Neural crest cell (in vitro differentiated cells): ENCODE data around the gene GNAT2. TPM values are rescaled to one million over a fixed set of nuclear protein-coding genes. Genes with fewer than 3 reads are reported as not detected.
"Not testable (repeated sequence)": the region's sequence is repeated elsewhere in the genome, so short reads cannot be mapped to it uniquely, and the experiment has no call there.

Experiments used
- DNase-seq: peaks from one replicate; pipeline ENCODE4 v3.0.0; 2021; ENCODE audit warnings: low read depth, mixed read lengths, low spot score
- H3K27ac Mint-ChIP-seq: one replicate; pipeline ENCODE4 v1.8.0; 2021; ENCODE audit warnings: mild to moderate bottlenecking, mixed read lengths; ENCODE audit not compliant: unreplicated experiment
- H3K27me3 Mint-ChIP-seq: 2 replicates; pipeline ENCODE4 v1.8.0; 2021; ENCODE audit warnings: low read depth, mild to moderate bottlenecking, mixed read lengths
- H3K36me3 Mint-ChIP-seq: 2 replicates; pipeline ENCODE4 v1.8.0; 2021; ENCODE audit warnings: low read depth, mild to moderate bottlenecking, mixed read lengths
- H3K4me1 Mint-ChIP-seq: 2 replicates; pipeline ENCODE4 v1.8.0; 2021; ENCODE audit warnings: mixed read lengths
- H3K4me3 Mint-ChIP-seq: one replicate; pipeline ENCODE4 v1.8.0; 2021; ENCODE audit warnings: mild to moderate bottlenecking, mixed read lengths
- H3K9me3 Mint-ChIP-seq: 2 replicates; pipeline ENCODE4 v1.8.0; 2021; ENCODE audit warnings: mixed read lengths
- CTCF ChIP-seq: fragments of 200-600 bp; sonication (generic); conservative IDR thresholded peaks from 2 replicates; pipeline ENCODE4 v1.5.0; 2021; ENCODE audit warnings: antibody characterized with exemption, mild to moderate bottlenecking
- long read RNA-seq: library from polyadenylated mRNA; unstranded; transcript quantifications from one replicate; pipeline ENCODE4 v2.0.0, GENCODE V29; 2020
- total RNA-seq: library from RNA; stranded (reverse); gene quantifications from 2 replicates; pipeline ENCODE4 v1.2.1, GENCODE V29; 2021

GNAT2 gene
- total RNA-seq = not detected in 2 replicates
- long read RNA-seq, partial matches to known transcripts = 0 of 1 reads
- long read RNA-seq, other reads (novel, unspliced or antisense) = 1 of 1 reads

GRCh38 chr1:109619576-109620400 is at the start of gene GNAT2, which contains the start of gene AMPD2:
Gene GNAT2, minus strand, starts transcription at chr1:109619616. Its CDS starts 6,746 bp downstream, at chr1:109612870.
Gene AMPD2, plus strand, starts transcription at chr1:109619837. Its CDS starts 1,339 bp downstream, at chr1:109621176.
- peak; percentile 63 for DNase-seq
- Mint-ChIP-seq H3K4me3 (peak within 1 kb of the TSS; percentile 96), H3K27me3 (no peaks in the 10 kb centered on the region), H3K36me3 (no peaks in the 10 kb centered on the region), H3K4me1 (peaks cover 63% of the 10 kb centered on the region), H3K27ac (peak within 1 kb of the TSS; percentile 95), H3K9me3 (no peaks in the 10 kb centered on the region)
- TF ChIP-seq CTCF = no peak

GRCh38 chr1:109668123-109668775 is 48.8 kb upstream of the GNAT2 start:
- H3K36me3 Mint-ChIP-seq = peaks cover 5% of the 10 kb centered on the region
- peaks cover 12% of the 10 kb centered on the region for H3K4me1 Mint-ChIP-seq
- no peaks in the 10 kb centered on the region for H3K9me3 Mint-ChIP-seq
- no peaks in the 10 kb centered on the region for H3K27me3 Mint-ChIP-seq
- peak overlapping the region; percentile 86 for H3K4me3 Mint-ChIP-seq
- DNase-seq = no peak
- H3K27ac Mint-ChIP-seq = no peak overlapping the region
- no peak for TF ChIP-seq CTCF

- Mint-ChIP-seq H3K27ac (peak within 1 kb of the TSS; percentile 71), H3K27me3 (no peaks in the 10 kb centered on the region)
Observed at GRCh38 chr1:109667452-109668122, 48.2 kb upstream of the GNAT2 start, which contains the start of gene GSTM2. Gene GSTM2, plus strand, starts transcription at chr1:109668057. Its CDS starts 59 bp downstream, at chr1:109668116.

GRCh38 chr1:109664671-109665070 is 45.3 kb upstream of the GNAT2 start:
- H3K27me3 Mint-ChIP-seq = no peaks in the 10 kb centered on the region
- no peaks in the 10 kb centered on the region for H3K9me3 Mint-ChIP-seq
- H3K27ac Mint-ChIP-seq = no peak overlapping the region
- TF ChIP-seq CTCF = no peak
- H3K4me3 Mint-ChIP-seq = no peak overlapping the region
- peaks cover 10% of the 10 kb centered on the region for H3K4me1 Mint-ChIP-seq
- no peak for DNase-seq
- peaks cover 5% of the 10 kb centered on the region for H3K36me3 Mint-ChIP-seq

More at GRCh38 chr1:109667452-109668122, 48.2 kb upstream of the GNAT2 start, which contains the start of gene GSTM2:
- peaks cover 12% of the 10 kb centered on the region for H3K4me1 Mint-ChIP-seq
- peaks cover 5% of the 10 kb centered on the region for H3K36me3 Mint-ChIP-seq
- DNase-seq = peak; percentile 79
- peak within 1 kb of the TSS; percentile 86 for H3K4me3 Mint-ChIP-seq
- TF ChIP-seq CTCF = no peak
- no peaks in the 10 kb centered on the region for H3K9me3 Mint-ChIP-seq

- peaks cover 21% of the 10 kb centered on the region for H3K4me1 Mint-ChIP-seq
- H3K36me3 Mint-ChIP-seq = no peaks in the 10 kb centered on the region
- no peak overlapping the region for H3K27ac Mint-ChIP-seq
- TF ChIP-seq CTCF = no peak
- DNase-seq = no peak
- H3K27me3 Mint-ChIP-seq = no peaks in the 10 kb centered on the region
- H3K9me3 Mint-ChIP-seq = no peaks in the 10 kb centered on the region
- no peak overlapping the region for H3K4me3 Mint-ChIP-seq
Observed at GRCh38 chr1:109661391-109661790, 42.0 kb upstream of the GNAT2 start.

GRCh38 chr1:109660691-109661026 is 41.2 kb upstream of the GNAT2 start:
- H3K27ac Mint-ChIP-seq = peak overlapping the region; percentile 62
- peaks cover 27% of the 10 kb centered on the region for H3K4me1 Mint-ChIP-seq
- H3K36me3 Mint-ChIP-seq, DNase-seq, H3K4me3 Mint-ChIP-seq, H3K27me3 Mint-ChIP-seq, H3K9me3 Mint-ChIP-seq: not testable (repeated sequence)
